ENCODE data around the gene PPM1L.
"Not testable (repeated sequence)": the region's sequence is repeated elsewhere in the genome, so short reads cannot be mapped to it uniquely, and the experiment has no call there.

Gene PPM1L

GRCh38 chr3:160755776-160756304 is at the start of gene PPM1L:
Gene PPM1L, plus strand, starts transcription at chr3:160756231.
- no peak for DNase-seq (ENCODE audit: low read depth)

- no peak for DNase-seq (ENCODE audit: low read depth)
Measured at GRCh38 chr3:160707187-160707794, 48.7 kb upstream of the PPM1L start.

DNA sequence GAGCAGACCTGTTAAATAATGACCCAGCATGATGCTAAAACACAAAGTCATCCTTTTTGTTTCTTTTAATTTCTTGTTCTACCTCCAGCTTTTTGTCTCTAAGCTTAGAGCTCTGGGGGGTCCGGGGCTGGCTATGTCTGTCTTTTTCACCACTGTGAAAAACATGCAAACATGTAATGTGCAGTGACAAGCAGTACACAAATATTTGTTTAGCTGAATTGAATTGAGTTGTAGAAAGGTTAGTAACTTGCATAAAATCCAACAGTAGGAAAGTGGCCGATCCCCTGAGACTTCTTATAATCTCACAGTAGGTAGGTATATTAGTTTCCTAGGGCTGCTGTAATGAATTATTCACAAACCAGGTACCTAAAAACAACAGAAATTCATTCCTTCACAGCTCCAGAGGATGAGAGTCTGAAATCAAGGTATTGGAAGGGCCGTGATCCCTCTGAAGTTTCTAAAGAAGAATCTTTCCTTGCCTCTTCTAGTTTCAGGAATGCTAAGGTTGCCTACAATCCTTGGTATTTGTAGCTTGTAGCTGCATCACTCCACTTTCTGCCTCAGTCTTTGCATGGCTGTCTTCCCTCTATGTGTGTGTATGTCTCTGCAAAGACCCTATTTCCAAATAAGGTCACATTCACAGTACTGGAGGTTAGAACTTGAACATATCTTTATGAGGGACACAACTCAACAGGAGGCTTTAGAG is 46.4 kb upstream of the PPM1L start:
- DNase-seq (ENCODE audit: low read depth) = no peak

DNA sequence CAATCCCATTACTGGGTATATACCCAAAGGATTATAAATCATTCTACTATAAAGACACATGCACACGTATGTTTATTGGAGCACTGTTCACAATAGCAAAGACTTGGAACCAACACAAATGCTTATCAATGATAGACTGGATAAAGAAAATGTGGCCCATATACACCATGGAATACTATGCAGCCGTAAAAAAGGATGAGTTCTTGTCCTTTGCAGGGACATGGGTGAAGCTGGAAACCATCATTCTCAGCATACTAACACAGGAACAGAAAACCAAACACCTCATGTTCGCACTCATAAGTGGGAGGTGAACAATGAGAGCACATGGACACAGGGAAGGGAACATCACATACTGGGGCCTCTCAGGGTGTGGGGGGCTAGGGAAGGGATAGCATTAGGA is 42.9 kb upstream of the PPM1L start:
- DNase-seq (ENCODE audit: low read depth) = not testable (repeated sequence)

DNA sequence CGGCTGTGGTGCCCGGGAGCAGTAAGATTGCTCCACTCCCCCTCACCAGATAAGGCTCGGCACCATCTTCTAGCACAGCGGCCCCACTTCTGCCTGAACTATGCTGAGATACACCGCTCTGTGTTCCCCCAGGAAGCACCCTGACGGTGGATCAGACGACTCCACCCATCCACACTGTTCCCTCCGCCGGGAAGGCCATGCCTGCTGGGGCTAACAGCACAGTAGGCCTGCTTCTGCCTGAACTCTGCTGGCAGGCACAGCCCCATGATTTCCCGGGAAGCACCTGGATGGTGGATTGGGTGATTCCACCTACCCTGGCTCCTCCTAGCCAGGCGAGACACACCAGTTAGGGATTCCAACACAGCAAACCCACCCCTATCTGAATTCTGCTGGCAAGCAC is 36.3 kb upstream of the PPM1L start:
- DNase-seq (ENCODE audit: low read depth) = no peak

GRCh38 chr3:160720123-160720746 is 35.8 kb upstream of the PPM1L start:
- DNase-seq (ENCODE audit: low read depth) = no peak

GRCh38 chr3:160722331-160722730 is 33.7 kb upstream of the PPM1L start:
- DNase-seq (ENCODE audit: low read depth) = no peak

- DNase-seq (ENCODE audit: low read depth) = no peak
Measured at GRCh38 chr3:160725338-160725737, 30.7 kb upstream of the PPM1L start.

DNA sequence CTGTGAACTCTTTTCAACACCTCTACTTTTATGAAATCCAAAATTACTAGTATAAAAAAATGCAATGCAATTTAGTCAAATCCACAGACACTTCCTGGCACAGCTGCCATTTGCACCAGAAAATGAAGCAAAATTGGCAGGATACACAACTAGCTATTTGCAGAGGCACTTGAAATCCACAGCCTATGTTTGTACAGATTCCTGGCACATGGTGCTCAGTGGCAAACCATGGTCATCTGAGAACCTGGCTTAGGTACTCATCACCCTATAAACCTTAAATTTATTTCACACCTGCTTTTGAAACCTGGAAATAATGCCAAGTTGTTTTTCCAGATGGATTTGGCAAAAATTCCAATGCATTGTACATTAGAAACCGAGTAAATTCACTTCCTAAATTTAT is 20.2 kb upstream of the PPM1L start:
- no peak for DNase-seq (ENCODE audit: low read depth)

GRCh38 chr3:160738048-160738447 is 18.0 kb upstream of the PPM1L start:
- no peak for DNase-seq (ENCODE audit: low read depth)

GRCh38 chr3:160739079-160739478 is 17.0 kb upstream of the PPM1L start:
- DNase-seq (ENCODE audit: low read depth) = no peak

- no peak for DNase-seq (ENCODE audit: low read depth)
Measured at GRCh38 chr3:160746976-160747375, 9.1 kb upstream of the PPM1L start.

DNA sequence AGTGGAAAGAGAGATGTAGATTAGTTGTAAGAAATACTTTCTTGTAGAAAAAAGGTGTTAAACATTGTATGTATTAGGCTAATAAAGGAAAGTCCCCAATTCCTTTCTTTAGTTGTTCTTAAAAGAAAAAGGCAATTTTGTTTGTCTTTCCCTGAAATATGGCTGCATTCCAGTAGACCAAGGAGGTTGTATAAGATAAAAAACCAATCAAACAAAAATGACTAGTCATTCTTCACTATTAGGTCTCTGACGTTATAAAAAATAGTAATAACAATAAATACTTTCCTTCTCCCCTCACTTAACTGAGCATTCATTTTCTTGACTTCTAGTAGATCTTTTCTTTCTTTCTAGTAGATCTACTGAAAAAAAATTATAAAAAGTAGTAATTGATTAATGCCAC is 8.6 kb upstream of the PPM1L start:
- DNase-seq (ENCODE audit: low read depth) = no peak

DNA sequence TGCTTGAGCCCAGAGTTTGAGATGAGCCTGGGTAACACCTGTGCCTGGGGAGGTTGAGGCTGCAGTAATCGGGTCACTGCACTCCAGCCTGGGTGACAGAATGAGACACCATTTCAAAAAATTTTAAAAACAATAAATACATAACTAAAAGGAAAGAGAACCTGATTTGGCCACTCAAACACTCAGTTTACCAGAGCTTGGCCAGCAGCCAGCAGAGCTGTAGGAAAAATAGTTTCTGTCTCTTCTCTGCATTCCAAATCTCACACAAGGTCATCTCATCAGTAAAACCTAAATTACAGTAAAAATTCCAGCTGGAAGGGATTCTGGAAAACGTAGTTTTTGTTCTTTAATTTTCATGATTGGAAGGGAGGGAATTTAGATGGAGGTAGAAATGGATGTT is 7.8 kb upstream of the PPM1L start:
- DNase-seq (ENCODE audit: low read depth) = no peak

GRCh38 chr3:160748787-160749186 is 7.2 kb upstream of the PPM1L start:
- no peak for DNase-seq (ENCODE audit: low read depth)

GRCh38 chr3:160753953-160754352 is 2.1 kb upstream of the PPM1L start:
- DNase-seq (ENCODE audit: low read depth) = no peak

GRCh38 chr3:160754371-160754854 is 1.6 kb upstream of the PPM1L start:
- DNase-seq (ENCODE audit: low read depth) = no peak

GRCh38 chr3:160754855-160755747 is 930 bp upstream of the PPM1L start:
- peak; percentile 85 for DNase-seq (ENCODE audit: low read depth)

DNA sequence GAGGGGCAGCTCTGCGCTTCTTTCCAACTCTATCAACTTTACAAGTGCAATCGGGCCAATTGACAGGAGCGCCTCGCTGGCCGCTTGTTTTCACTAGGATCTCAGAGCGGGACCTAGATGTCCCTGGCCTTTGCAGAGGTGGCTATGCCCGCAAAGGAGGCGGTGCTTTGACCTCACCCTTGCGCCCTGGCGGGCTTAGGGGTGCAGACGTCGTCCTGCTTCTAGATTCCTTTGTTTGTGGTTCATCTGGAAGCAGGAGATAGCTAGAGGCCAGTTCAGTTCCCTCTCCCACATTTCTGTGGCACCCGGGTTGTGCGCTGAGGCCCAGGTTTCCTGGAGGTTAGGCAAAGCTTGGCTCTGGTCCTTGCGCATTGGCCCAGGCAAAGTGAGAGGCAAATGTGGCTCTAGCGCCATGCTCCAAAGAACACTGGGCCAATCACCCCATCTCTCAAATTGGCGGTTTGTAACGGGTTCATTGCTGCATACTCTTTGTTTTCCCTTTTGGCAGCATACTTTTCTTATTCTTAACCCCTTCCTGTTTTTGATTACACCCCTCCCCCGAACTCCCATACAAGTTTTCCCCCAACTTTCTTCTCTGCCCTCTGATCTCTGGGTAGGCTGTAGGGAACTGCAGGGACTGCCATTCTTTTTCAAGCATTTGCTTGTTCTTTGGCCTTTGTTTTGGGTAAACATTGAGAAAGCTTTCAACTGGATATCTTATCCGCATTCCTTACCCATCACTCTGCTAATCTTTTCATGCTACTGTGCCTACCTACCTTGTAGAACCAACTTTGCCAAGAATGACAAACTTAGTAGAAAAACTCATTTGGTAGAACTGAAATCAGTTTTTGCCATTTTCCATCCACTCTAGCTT is 1.4 kb downstream of the PPM1L start:
- DNase-seq (ENCODE audit: low read depth) = no peak

- DNase-seq (ENCODE audit: low read depth) = no peak
Measured at GRCh38 chr3:160758929-160759577, 3.0 kb downstream of the PPM1L start.

DNA sequence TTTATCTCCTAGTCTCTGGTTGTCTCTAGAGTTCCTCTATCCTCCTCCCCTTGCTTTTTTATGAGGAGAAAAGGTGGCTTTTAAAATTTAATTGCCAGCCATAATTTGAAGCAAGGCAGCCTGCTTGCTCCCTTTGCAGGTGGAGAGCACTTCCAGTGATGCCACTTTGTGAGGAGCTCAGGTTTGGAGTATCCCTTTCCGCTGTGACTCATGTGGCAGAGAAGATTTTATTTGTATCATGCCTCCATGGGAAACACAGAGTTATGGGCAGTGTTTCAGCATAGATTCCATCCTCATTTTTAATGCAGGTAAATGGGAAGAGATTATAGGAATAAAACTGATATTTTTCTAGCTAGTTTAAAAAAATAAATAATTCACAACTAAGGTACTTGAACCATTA is 7.0 kb downstream of the PPM1L start:
- DNase-seq (ENCODE audit: low read depth) = no peak

All from stimulated activated CD8-positive, alpha-beta memory T cell treated with anti-CD3 and anti-CD28 coated beads, Interleukin-15, amount 100 ng/mL, for 24 hours (primary cell).